ENCODE results near the gene SLC4A1AP.
"Not testable (repeated sequence)": the region's sequence is repeated elsewhere in the genome, so short reads cannot be mapped to it uniquely, and the experiment has no call there.

SLC4A1AP gene

DNA sequence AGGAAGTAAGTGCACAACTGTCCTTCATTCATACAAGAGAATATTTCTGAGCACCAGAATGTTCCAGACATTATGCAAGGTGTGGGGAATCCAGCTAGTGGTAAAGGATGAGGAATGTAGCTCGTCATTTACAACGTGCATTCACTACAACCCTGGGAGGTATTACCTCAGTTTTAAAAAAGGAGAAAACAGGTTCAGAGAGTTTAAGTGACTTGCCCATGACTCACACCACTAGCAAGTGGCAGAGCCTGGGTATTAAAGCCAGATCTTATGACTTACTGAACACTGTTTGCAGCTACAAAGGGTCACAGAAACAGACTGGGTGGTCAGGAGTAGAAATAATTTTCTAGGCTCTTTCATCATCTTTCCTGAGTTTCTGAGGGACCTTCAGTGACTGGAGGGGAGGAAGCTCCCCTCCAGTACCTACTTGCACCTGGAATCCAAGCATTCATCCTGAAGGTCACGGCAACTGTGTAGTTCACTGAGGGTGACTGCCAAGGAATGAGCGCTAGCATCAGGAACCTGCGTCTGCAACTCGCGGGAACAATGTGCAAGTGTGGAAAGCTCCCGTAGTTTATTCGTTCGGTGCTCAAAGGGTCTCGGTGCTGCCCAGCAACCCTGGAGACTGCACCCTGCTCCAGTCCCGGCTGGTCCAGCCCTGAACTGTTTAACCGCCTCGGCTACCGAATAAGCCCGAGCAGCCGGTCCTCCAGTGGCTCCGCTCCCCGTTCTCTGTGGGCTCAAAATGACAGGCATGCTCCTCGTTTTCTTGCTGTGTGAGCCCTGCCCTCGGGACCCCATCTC is 35.5 kb upstream of the SLC4A1AP start:
- in situ Hi-C loops (cut with MboI; ENCODE audit: low pct_unique_long_range_greater_than_20kb, low sequenced_read_pairs, unreplicated experiment) = no loop called here
- TF ChIP-seq CTCF (IDR thresholded peaks at IDR 0.05; ENCODE audit: extremely low read depth, insufficient read depth, missing control alignments) = no peak
- DNase-seq (ENCODE audit: low spot score) = no peak

DNA sequence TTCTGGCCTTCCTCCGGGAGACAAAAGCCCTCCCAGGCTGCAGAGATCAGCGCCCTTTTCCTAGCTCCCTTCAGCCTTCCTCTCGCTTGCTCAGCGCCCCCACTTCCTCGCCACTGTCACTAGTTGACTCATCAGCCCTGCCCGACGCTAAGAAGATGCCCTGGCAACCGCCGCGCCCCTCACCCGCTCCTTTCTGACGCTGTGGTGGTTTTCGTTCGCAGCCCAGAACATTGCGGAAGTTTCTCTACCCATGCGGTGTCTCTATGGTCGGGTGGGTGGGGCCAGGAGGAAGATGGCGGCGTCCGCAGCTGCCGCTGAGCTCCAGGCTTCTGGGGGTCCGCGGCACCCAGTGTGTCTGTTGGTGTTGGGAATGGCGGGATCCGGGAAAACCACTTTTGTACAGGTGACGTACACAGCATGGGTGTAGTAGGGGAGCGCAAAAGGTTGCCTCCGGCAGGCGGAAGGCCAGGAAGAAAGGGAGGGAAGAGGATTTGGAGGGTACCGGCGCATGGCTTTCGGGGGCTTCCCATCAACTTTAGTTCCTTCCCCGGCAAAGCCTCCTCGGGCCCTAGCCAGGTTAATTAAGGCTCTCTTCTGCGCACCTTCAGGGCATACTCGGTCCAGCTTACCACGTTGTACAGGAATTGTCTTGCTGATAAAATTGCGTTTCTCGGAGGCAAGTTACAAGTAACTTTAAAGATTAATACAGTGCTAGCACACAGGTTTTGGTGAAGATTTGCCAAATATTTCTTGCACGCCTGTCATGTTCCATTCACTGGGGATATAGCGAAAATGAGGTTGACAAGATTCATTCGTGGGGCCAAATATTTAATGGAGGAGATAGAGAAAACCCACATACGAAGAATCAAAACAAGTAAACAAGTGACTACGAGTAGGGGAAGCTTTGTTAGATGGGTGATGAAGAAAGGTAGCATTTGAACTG is 34.7 kb upstream of the SLC4A1AP start, which contains the start of the genes CCDC121 and GPN1:
Gene CCDC121, minus strand, starts transcription at position 246 of the 943 bp plus-strand sequence. CDS start 1,213 bp downstream, outside the sequence.
Gene GPN1, plus strand, starts transcription at position 284 of the 943 bp plus-strand sequence. Its CDS starts 9 bp downstream, at position 293.
- TF ChIP-seq CTCF (IDR thresholded peaks at IDR 0.05; ENCODE audit: extremely low read depth, insufficient read depth, missing control alignments) = no peak
- in situ Hi-C loops (cut with MboI; ENCODE audit: low pct_unique_long_range_greater_than_20kb, low sequenced_read_pairs, unreplicated experiment) = no loop called here
- DNase-seq (ENCODE audit: low spot score) = peak; percentile 87

GRCh38 chr2:27630257-27630656 is 33.4 kb upstream of the SLC4A1AP start:
- DNase-seq (ENCODE audit: low spot score); in situ Hi-C loops (cut with MboI; ENCODE audit: low pct_unique_long_range_greater_than_20kb, low sequenced_read_pairs, unreplicated experiment): not testable (repeated sequence)

DNA sequence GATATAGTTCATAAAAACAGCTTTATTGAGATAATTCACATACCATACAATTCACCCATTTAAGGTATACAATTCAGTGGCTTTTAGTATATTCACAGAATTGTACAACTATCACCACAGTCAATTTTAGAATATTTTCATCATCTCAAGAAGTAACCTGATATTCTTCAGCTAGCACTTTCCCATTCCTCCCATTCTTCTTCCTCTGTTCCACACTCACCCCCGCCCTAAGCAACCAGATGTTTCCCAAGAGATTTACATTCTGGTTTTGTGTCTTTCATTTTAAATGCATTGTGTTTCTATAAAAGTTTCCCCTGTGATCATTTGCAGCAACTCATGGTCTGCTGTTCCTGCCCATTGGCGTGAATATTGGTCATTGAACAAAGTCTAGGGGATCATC is 29.4 kb upstream of the SLC4A1AP start:
- no peak for DNase-seq (ENCODE audit: low spot score)
- no peak for TF ChIP-seq CTCF (IDR thresholded peaks at IDR 0.05; ENCODE audit: extremely low read depth, insufficient read depth, missing control alignments)
- in situ Hi-C loops (cut with MboI; ENCODE audit: low pct_unique_long_range_greater_than_20kb, low sequenced_read_pairs, unreplicated experiment) = no loop called here

GRCh38 chr2:27636766-27637165 is 26.9 kb upstream of the SLC4A1AP start:
- TF ChIP-seq CTCF (IDR thresholded peaks at IDR 0.05; ENCODE audit: extremely low read depth, insufficient read depth, missing control alignments) = no peak
- DNase-seq (ENCODE audit: low spot score) = no peak
- in situ Hi-C loops (cut with MboI; ENCODE audit: low pct_unique_long_range_greater_than_20kb, low sequenced_read_pairs, unreplicated experiment) = no loop called here

- DNase-seq (ENCODE audit: low spot score) = no peak
- in situ Hi-C loops (cut with MboI; ENCODE audit: low pct_unique_long_range_greater_than_20kb, low sequenced_read_pairs, unreplicated experiment) = no loop called here
- TF ChIP-seq CTCF (IDR thresholded peaks at IDR 0.05; ENCODE audit: extremely low read depth, insufficient read depth, missing control alignments) = no peak
Observed at GRCh38 chr2:27638037-27638637, 25.6 kb upstream of the SLC4A1AP start.
